Natural killer cell treated with Interleukin-12 subunit alpha and Interleukin-12 subunit beta and Interleukin-15 and Interleukin-18, amount 100 ng/mL, for 72 hours (primary cell): ENCODE results near the gene INKA1. TPM values are rescaled to one million over a fixed set of nuclear protein-coding genes. Genes with fewer than 3 reads are reported as not detected.

Experiments
- ATAC-seq, 2 donors: fragments of 150-1000 bp; cut with Tn5 transposase in 1 of 2; sonication (Bioruptor Pico), chemical (Tn5 transposase) in 1 of 2; 2 replicates each; pipeline ENCODE4 v1.10.0; 2021
- DNase-seq: peaks from one replicate; pipeline ENCODE4 v3.0.0; 2022; ENCODE audit warnings: low spot score
- H3K27ac Mint-ChIP-seq, 2 donors: 1 replicate in 1 of 2; 2 replicates in 1 of 2; pipeline ENCODE4 v1.8.0; 2022; ENCODE audit warnings: mixed read lengths in 2 of 2, mild to moderate bottlenecking in 1 of 2, moderate library complexity in 1 of 2
- H3K27me3 Mint-ChIP-seq, 2 donors: 1 replicate in 1 of 2; 2 replicates in 1 of 2; pipeline ENCODE4 v1.8.0; 2022; ENCODE audit warnings: mixed read lengths in 2 of 2
- H3K36me3 Mint-ChIP-seq: one replicate; pipeline ENCODE4 v1.8.0; 2022; ENCODE audit warnings: mixed read lengths
- H3K4me1 Mint-ChIP-seq, 2 donors: 1 replicate in 1 of 2; 2 replicates in 1 of 2; pipeline ENCODE4 v1.8.0; 2022; ENCODE audit warnings: low read depth in 2 of 2, mixed read lengths in 2 of 2, mild to moderate bottlenecking in 1 of 2
- H3K4me3 Mint-ChIP-seq: one replicate; pipeline ENCODE4 v1.8.0; 2022; ENCODE audit warnings: mixed read lengths
- H3K9me3 Mint-ChIP-seq: 2 replicates; pipeline ENCODE4 v1.8.0; 2022; ENCODE audit warnings: mixed read lengths
- total RNA-seq, 2 donors: library from RNA; stranded (reverse); gene quantifications; one replicate each; pipeline ENCODE4 v1.2.3, GENCODE V29; 2022

The INKA1 gene
- total RNA-seq, 2 donors from 2014 or later = 0.64 TPM; not detected in 1

- H3K4me1 Mint-ChIP-seq = no peaks in the 10 kb centered on the region
- no peak for DNase-seq
- no peak overlapping the region for H3K4me3 Mint-ChIP-seq
- H3K9me3 Mint-ChIP-seq = no peaks in the 10 kb centered on the region
- H3K27ac Mint-ChIP-seq = no peak overlapping the region
- H3K36me3 Mint-ChIP-seq = no peaks in the 10 kb centered on the region
- H3K27me3 Mint-ChIP-seq = no peaks in the 10 kb centered on the region
- no peak for ATAC-seq
These were observed 41.6 kb downstream of the INKA1 start for GRCh38 chr3:49844464-49845183.

- Mint-ChIP-seq H3K4me1 (no peaks in the 10 kb centered on the region), H3K4me3 (no peak overlapping the region), H3K36me3 (no peaks in the 10 kb centered on the region), H3K27me3 (no peaks in the 10 kb centered on the region), H3K27ac (no peak overlapping the region), H3K9me3 (no peaks in the 10 kb centered on the region)
- DNase-seq = no peak
- ATAC-seq = no peak
These were observed 42.6 kb downstream of the INKA1 start for GRCh38 chr3:49845694-49846093.

Other genes starting within 250 kb of the INKA1 start
- under 1 TPM; 0.39 to 0.59 TPM for gene BSN, start 248.8 kb upstream of the INKA1 start, total RNA-seq
- gene APEH, start 128.9 kb upstream of the INKA1 start, total RNA-seq = 100 to 1,000 TPM; 134 to 235 TPM
- gene MST1, start 113.8 kb upstream of the INKA1 start, total RNA-seq = 1 to 10 TPM; 4.2 to 6.8 TPM
- 10 to 100 TPM; 45.6 to 67.9 TPM for gene RNF123, start 113.7 kb upstream of the INKA1 start, total RNA-seq
- 1 to 10 TPM; 1.0 to 2.0 TPM for gene AMIGO3, start 83.6 kb upstream of the INKA1 start, total RNA-seq
- gene GMPPB, start 79.3 kb upstream of the INKA1 start, total RNA-seq = 100 to 1,000 TPM in 1 of 2 donors, 10 to 100 TPM in 1; 83.5 to 110 TPM
- 10 to 100 TPM; 53.4 to 56.7 TPM for gene IP6K1, start 16.7 kb upstream of the INKA1 start, total RNA-seq
- gene CDHR4, start 3.4 kb upstream of the INKA1 start, total RNA-seq = not detected
- gene UBA7, start 10.7 kb downstream of the INKA1 start, total RNA-seq = 100 to 1,000 TPM in 1 of 2 donors, 10 to 100 TPM in 1; 89.5 to 105 TPM
- 10 to 100 TPM; 14.0 to 44.0 TPM for gene TRAIP, start 53.3 kb downstream of the INKA1 start, total RNA-seq
- gene CAMKV, start 66.6 kb downstream of the INKA1 start, total RNA-seq = not detected
- gene MST1R, start 100.6 kb downstream of the INKA1 start, total RNA-seq = 1 to 10 TPM in 1 of 2 donors, under 1 TPM in 1; 0.50 to 2.6 TPM
- 10 to 100 TPM; 11.3 to 18.7 TPM for gene MON1A, start 126.5 kb downstream of the INKA1 start, total RNA-seq
- gene RBM6, start 136.9 kb downstream of the INKA1 start, total RNA-seq = 100 to 1,000 TPM in 1 of 2 donors, 10 to 100 TPM in 1; 96.6 to 149 TPM